Activated T-helper 2 cell treated with anti-CD3 and anti-CD28 coated beads, Interferon-gamma antibody, Interleukin-2, Interleukin-4, amounts not matched to agents 10 μg/mL and 5 μg/mL and 100 μg/mL, durations not matched to agents 14 hours and 24 hours and 36 hours (primary cell): ENCODE data around the gene PTPRN2. TPM values are rescaled to one million over a fixed set of nuclear protein-coding genes. Genes with fewer than 3 reads are reported as not detected.

Experiments used
- DNase-seq: peaks from one replicate; pipeline ENCODE4 v3.0.0; 2021; ENCODE audit warnings: low spot score
- H3K27ac Mint-ChIP-seq: one replicate; pipeline ENCODE4 v1.8.0; 2021; ENCODE audit warnings: mixed read lengths
- H3K27me3 Mint-ChIP-seq: one replicate; pipeline ENCODE4 v1.8.0; 2021; ENCODE audit warnings: low read depth, mixed read lengths
- H3K36me3 Mint-ChIP-seq: one replicate; pipeline ENCODE4 v1.8.0; 2021; ENCODE audit warnings: low read depth, mixed read lengths
- H3K4me1 Mint-ChIP-seq: one replicate; pipeline ENCODE4 v1.8.0; 2021; ENCODE audit warnings: low read depth, mixed read lengths
- H3K4me3 Mint-ChIP-seq: one replicate; pipeline ENCODE4 v1.8.0; 2021; ENCODE audit warnings: low read depth, mild to moderate bottlenecking, moderate library complexity, mixed read lengths
- H3K9me3 Mint-ChIP-seq: one replicate; pipeline ENCODE4 v1.8.0; 2021; ENCODE audit warnings: mixed read lengths
- intact Hi-C: fragments of 100-400 bp; cut with micrococcal nuclease; formaldehyde crosslinking; loops from one replicate; pipeline ENCODE4 v1.15.1; 2023
- total RNA-seq: library from RNA; stranded (reverse); gene quantifications from 2 replicates; pipeline ENCODE4 v1.2.3, GENCODE V29; 2022

PTPRN2 gene
- total RNA-seq, 1 donor from 2014 or later: 1.3 TPM

GRCh38 chr7:157977306-157977705 lies 610.3 kb downstream of the PTPRN2 start:
- Mint-ChIP-seq H3K4me3 (no peak overlapping the region), H3K27me3 (no peaks in the 10 kb centered on the region), H3K4me1 (no peaks in the 10 kb centered on the region)

GRCh38 chr7:157976406-157976805 lies 611.2 kb downstream of the PTPRN2 start:
- no peak for DNase-seq
- Mint-ChIP-seq H3K4me3 (no peak overlapping the region), H3K27ac (no peak overlapping the region), H3K4me1 (no peaks in the 10 kb centered on the region), H3K27me3 (no peaks in the 10 kb centered on the region), H3K9me3 (peaks cover 27% of the 10 kb centered on the region), H3K36me3 (no peaks in the 10 kb centered on the region)
- intact Hi-C loops: no loop called here

More at GRCh38 chr7:157977306-157977705, 610.3 kb downstream of the PTPRN2 start:
- no peak overlapping the region for H3K27ac Mint-ChIP-seq
- intact Hi-C loops: no loop called here
- no peak for DNase-seq
- H3K36me3 Mint-ChIP-seq: no peaks in the 10 kb centered on the region
- H3K9me3 Mint-ChIP-seq: peaks cover 18% of the 10 kb centered on the region

- Mint-ChIP-seq H3K27me3 (no peaks in the 10 kb centered on the region), H3K36me3 (no peaks in the 10 kb centered on the region), H3K9me3 (peaks cover 31% of the 10 kb centered on the region), H3K27ac (no peak overlapping the region), H3K4me1 (no peaks in the 10 kb centered on the region), H3K4me3 (no peak overlapping the region)
- no peak for DNase-seq
- intact Hi-C loops: no loop called here
Observed at GRCh38 chr7:157975401-157976372, 611.9 kb downstream of the PTPRN2 start.

- DNase-seq: no peak
- H3K4me1 Mint-ChIP-seq: no peaks in the 10 kb centered on the region
- no peak overlapping the region for H3K4me3 Mint-ChIP-seq
- intact Hi-C loops: no loop called here
- H3K27ac Mint-ChIP-seq: no peak overlapping the region
- peaks cover 37% of the 10 kb centered on the region for H3K9me3 Mint-ChIP-seq
- no peaks in the 10 kb centered on the region for H3K27me3 Mint-ChIP-seq
- no peaks in the 10 kb centered on the region for H3K36me3 Mint-ChIP-seq
Observed at GRCh38 chr7:157974678-157975230, 612.9 kb downstream of the PTPRN2 start.

GRCh38 chr7:157973971-157974677 lies 613.5 kb downstream of the PTPRN2 start:
- H3K36me3 Mint-ChIP-seq: no peaks in the 10 kb centered on the region
- no peaks in the 10 kb centered on the region for H3K27me3 Mint-ChIP-seq
- no peak overlapping the region for H3K4me3 Mint-ChIP-seq
- peaks cover 43% of the 10 kb centered on the region for H3K9me3 Mint-ChIP-seq
- intact Hi-C loops: no loop called here
- DNase-seq: no peak
- H3K4me1 Mint-ChIP-seq: no peaks in the 10 kb centered on the region
- H3K27ac Mint-ChIP-seq: no peak overlapping the region

GRCh38 chr7:157972914-157973313 lies 614.7 kb downstream of the PTPRN2 start:
- Mint-ChIP-seq H3K4me3 (no peak overlapping the region), H3K9me3 (peaks cover 50% of the 10 kb centered on the region), H3K27ac (no peak overlapping the region), H3K27me3 (no peaks in the 10 kb centered on the region), H3K36me3 (no peaks in the 10 kb centered on the region), H3K4me1 (no peaks in the 10 kb centered on the region)
- no peak for DNase-seq
- intact Hi-C loops: no loop called here

GRCh38 chr7:157971501-157971900 lies 616.1 kb downstream of the PTPRN2 start:
- no peaks in the 10 kb centered on the region for H3K27me3 Mint-ChIP-seq
- intact Hi-C loops: no loop called here
- no peak overlapping the region for H3K27ac Mint-ChIP-seq

GRCh38 chr7:157970744-157971143 lies 616.9 kb downstream of the PTPRN2 start:
- Mint-ChIP-seq H3K9me3 (peaks cover 46% of the 10 kb centered on the region), H3K27ac (no peak overlapping the region)

More at GRCh38 chr7:157971501-157971900, 616.1 kb downstream of the PTPRN2 start:
- no peak for DNase-seq
- Mint-ChIP-seq H3K36me3 (no peaks in the 10 kb centered on the region), H3K4me3 (no peak overlapping the region), H3K9me3 (peaks cover 51% of the 10 kb centered on the region), H3K4me1 (no peaks in the 10 kb centered on the region)

GRCh38 chr7:157969995-157970394 lies 617.6 kb downstream of the PTPRN2 start:
- no peaks in the 10 kb centered on the region for H3K36me3 Mint-ChIP-seq
- no peak for DNase-seq
- H3K4me3 Mint-ChIP-seq: no peak overlapping the region
- H3K27me3 Mint-ChIP-seq: no peaks in the 10 kb centered on the region
- H3K4me1 Mint-ChIP-seq: no peaks in the 10 kb centered on the region
- H3K9me3 Mint-ChIP-seq: peaks cover 41% of the 10 kb centered on the region
- no peak overlapping the region for H3K27ac Mint-ChIP-seq
- intact Hi-C loops: no loop called here

More at GRCh38 chr7:157970744-157971143, 616.9 kb downstream of the PTPRN2 start:
- intact Hi-C loops: no loop called here
- H3K27me3 Mint-ChIP-seq: no peaks in the 10 kb centered on the region
- no peaks in the 10 kb centered on the region for H3K4me1 Mint-ChIP-seq
- no peaks in the 10 kb centered on the region for H3K36me3 Mint-ChIP-seq
- no peak overlapping the region for H3K4me3 Mint-ChIP-seq
- DNase-seq: no peak

GRCh38 chr7:157966490-157966889 lies 621.1 kb downstream of the PTPRN2 start:
- no peak for DNase-seq
- intact Hi-C loops: no loop called here
- Mint-ChIP-seq H3K4me1 (no peaks in the 10 kb centered on the region), H3K27ac (no peak overlapping the region), H3K9me3 (peaks cover 26% of the 10 kb centered on the region), H3K36me3 (no peaks in the 10 kb centered on the region), H3K27me3 (no peaks in the 10 kb centered on the region), H3K4me3 (no peak overlapping the region)

GRCh38 chr7:157964521-157964920 lies 623.1 kb downstream of the PTPRN2 start:
- Mint-ChIP-seq H3K36me3 (no peaks in the 10 kb centered on the region), H3K4me3 (no peak overlapping the region), H3K4me1 (no peaks in the 10 kb centered on the region), H3K27me3 (peaks cover 2% of the 10 kb centered on the region), H3K27ac (no peak overlapping the region), H3K9me3 (peaks cover 12% of the 10 kb centered on the region)
- intact Hi-C loops: no loop called here
- no peak for DNase-seq

- Mint-ChIP-seq H3K27me3 (peaks cover 2% of the 10 kb centered on the region), H3K36me3 (no peaks in the 10 kb centered on the region), H3K27ac (no peak overlapping the region), H3K4me3 (no peak overlapping the region), H3K4me1 (no peaks in the 10 kb centered on the region), H3K9me3 (peaks cover 7% of the 10 kb centered on the region)
- intact Hi-C loops: no loop called here
- DNase-seq: no peak
Observed at GRCh38 chr7:157964016-157964415, 623.6 kb downstream of the PTPRN2 start.

GRCh38 chr7:157963526-157963925 lies 624.1 kb downstream of the PTPRN2 start:
- Mint-ChIP-seq H3K4me1 (no peaks in the 10 kb centered on the region), H3K36me3 (no peaks in the 10 kb centered on the region), H3K4me3 (no peak overlapping the region), H3K27ac (no peak overlapping the region), H3K27me3 (peaks cover 2% of the 10 kb centered on the region), H3K9me3 (peaks cover 5% of the 10 kb centered on the region)
- DNase-seq: no peak
- intact Hi-C loops: no loop called here
